ENCODE measurements around the gene CCDC6. TPM values are rescaled to one million over a fixed set of nuclear protein-coding genes. Genes with fewer than 3 reads are reported as not detected.

The CCDC6 gene
- polyA plus RNA-seq, 1 donor from 2014 or later: 20.1 TPM

- Histone ChIP-seq H3K9me3 (ENCODE audit: low read length) (no peaks in the 10 kb centered on the region), H4K20me1 (ENCODE audit: insufficient read depth) (no peaks in the 10 kb centered on the region), H3K9ac (ENCODE audit: low read length) (no peak overlapping the region), H3K79me2 (replicated peaks; ENCODE audit: insufficient read depth, low read length) (no peaks in the 10 kb centered on the region), H2AFZ (ENCODE audit: low read depth, low read length) (no peak overlapping the region), H3K27ac (ENCODE audit: low read length) (no peak overlapping the region), H3K27me3 (ENCODE audit: insufficient read depth, low read depth, low read length) (no peaks in the 10 kb centered on the region), H3K36me3 (ENCODE audit: insufficient read depth, low read length) (no peaks in the 10 kb centered on the region), H3F3A (ENCODE audit: insufficient read depth, low read length, poor library complexity, severe bottlenecking) (no peaks in the 10 kb centered on the region), H3K4me2 (ENCODE audit: low read length) (no peak overlapping the region), H3K4me3 (ENCODE audit: low read length) (no peak overlapping the region), H3K9me2 (ENCODE audit: insufficient read depth, low read length) (no peaks in the 10 kb centered on the region)
- TF ChIP-seq REST (IDR thresholded peaks at IDR 0.05; ENCODE audit: borderline replicate concordance): no peak
- no peak for TF ChIP-seq EP300 (conservative IDR thresholded peaks at IDR 0.05; ENCODE audit: poor library complexity, severe bottlenecking)
Measured at GRCh38 chr10:59829601-59830000, 76.8 kb downstream of the CCDC6 start.

- H3K79me2 ChIP-seq (replicated peaks; ENCODE audit: insufficient read depth, low read length): no peaks in the 10 kb centered on the region
- TF ChIP-seq REST (IDR thresholded peaks at IDR 0.05; ENCODE audit: borderline replicate concordance) (no peak), EZH2 (IDR thresholded peaks at IDR 0.05; ENCODE audit: borderline replicate concordance, insufficient read depth, low read length, poor library complexity, severe bottlenecking) (no peak), RAD21 (conservative IDR thresholded peaks at IDR 0.05) (no peak), MXI1 (conservative IDR thresholded peaks at IDR 0.05; ENCODE audit: poor library complexity, severe bottlenecking) (no peak), EP300 (conservative IDR thresholded peaks at IDR 0.05; ENCODE audit: poor library complexity, severe bottlenecking) (no peak), POLR2AphosphoS5 (IDR thresholded peaks at IDR 0.05) (no peak), TAF1 (IDR thresholded peaks at IDR 0.05; ENCODE audit: low read depth) (no peak), SMC3 (conservative IDR thresholded peaks at IDR 0.05; ENCODE audit: poor library complexity) (no peak), CTCF (IDR thresholded peaks at IDR 0.05; ENCODE audit: poor library complexity, severe bottlenecking) (no peak)
- H3F3A ChIP-seq (ENCODE audit: insufficient read depth, low read length, poor library complexity, severe bottlenecking): no peaks in the 10 kb centered on the region
- no peaks in the 10 kb centered on the region for H4K20me1 ChIP-seq (ENCODE audit: insufficient read depth)
- no peak overlapping the region for H2AFZ ChIP-seq (ENCODE audit: low read depth, low read length)
- H3K4me3 ChIP-seq (ENCODE audit: low read length): no peak overlapping the region
- H3K27me3 ChIP-seq (ENCODE audit: insufficient read depth, low read depth, low read length): no peaks in the 10 kb centered on the region
- no peaks in the 10 kb centered on the region for H3K9me3 ChIP-seq (ENCODE audit: low read length)
- no peak overlapping the region for H3K9ac ChIP-seq (ENCODE audit: low read length)
- H3K9me2 ChIP-seq (ENCODE audit: insufficient read depth, low read length): no peaks in the 10 kb centered on the region
- no peak overlapping the region for H3K4me2 ChIP-seq (ENCODE audit: low read length)
- no peaks in the 10 kb centered on the region for H3K36me3 ChIP-seq (ENCODE audit: insufficient read depth, low read length)
- no peak overlapping the region for H3K27ac ChIP-seq (ENCODE audit: low read length)
Measured at GRCh38 chr10:59829024-59829423, 77.3 kb downstream of the CCDC6 start.

Measured in neural cell (in vitro differentiated cells).